Gastroesophageal sphincter (tissue), 3 donors: Measurements from ENCODE around the gene KLLN.

ENCODE experiments used
- POLR2A ChIP-seq, 2 donors: fragments of 450-650 bp; IDR thresholded peaks; one replicate each; pipeline ENCODE4 v1.6.1; 2017; ENCODE audit warnings: antibody characterized with exemption in 2 of 2, mild to moderate bottlenecking in 2 of 2, moderate library complexity in 1 of 2
- TF ChIP-seq, protein P1 (sequence below), 4 experiments: fragments of 200-600 bp in 2 of 4; fragments of 450-650 bp in 2 of 4; sonication (generic) in 1 of 4; IDR thresholded peaks; one replicate each; pipeline ENCODE4 v1.5.1; 2017 to 2019; ENCODE audit warnings: antibody characterized with exemption in 4 of 4, mild to moderate bottlenecking in 2 of 4, moderate library complexity in 2 of 4

- TF ChIP-seq, protein P1, sequence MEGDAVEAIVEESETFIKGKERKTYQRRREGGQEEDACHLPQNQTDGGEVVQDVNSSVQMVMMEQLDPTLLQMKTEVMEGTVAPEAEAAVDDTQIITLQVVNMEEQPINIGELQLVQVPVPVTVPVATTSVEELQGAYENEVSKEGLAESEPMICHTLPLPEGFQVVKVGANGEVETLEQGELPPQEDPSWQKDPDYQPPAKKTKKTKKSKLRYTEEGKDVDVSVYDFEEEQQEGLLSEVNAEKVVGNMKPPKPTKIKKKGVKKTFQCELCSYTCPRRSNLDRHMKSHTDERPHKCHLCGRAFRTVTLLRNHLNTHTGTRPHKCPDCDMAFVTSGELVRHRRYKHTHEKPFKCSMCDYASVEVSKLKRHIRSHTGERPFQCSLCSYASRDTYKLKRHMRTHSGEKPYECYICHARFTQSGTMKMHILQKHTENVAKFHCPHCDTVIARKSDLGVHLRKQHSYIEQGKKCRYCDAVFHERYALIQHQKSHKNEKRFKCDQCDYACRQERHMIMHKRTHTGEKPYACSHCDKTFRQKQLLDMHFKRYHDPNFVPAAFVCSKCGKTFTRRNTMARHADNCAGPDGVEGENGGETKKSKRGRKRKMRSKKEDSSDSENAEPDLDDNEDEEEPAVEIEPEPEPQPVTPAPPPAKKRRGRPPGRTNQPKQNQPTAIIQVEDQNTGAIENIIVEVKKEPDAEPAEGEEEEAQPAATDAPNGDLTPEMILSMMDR (IDR thresholded peaks at IDR 0.05), result no peak
- TF ChIP-seq POLR2A (IDR thresholded peaks at IDR 0.05), result no peak
Observed at GRCh38 chr10:87837445-87837844, 25.9 kb downstream of the KLLN start.
